Memory B cell (primary cell): ENCODE results near the gene TPCN1.

Experiments used
- ATAC-seq: fragments of 150-1000 bp; cut with Tn5 transposase; 2 replicates; pipeline ENCODE4 v1.10.0; 2021; ENCODE audit warnings: low read depth, mild to moderate bottlenecking, moderate library complexity
- DNase-seq, 2 donors: peaks; one replicate each; pipeline ENCODE4 v3.0.0; 2022; ENCODE audit warnings: low spot score in 2 of 2
- H3K27ac Mint-ChIP-seq: one replicate; pipeline ENCODE4 v1.8.0; 2022; ENCODE audit warnings: mild to moderate bottlenecking, moderate library complexity, mixed read lengths
- H3K27me3 Mint-ChIP-seq: one replicate; pipeline ENCODE4 v1.8.0; 2022; ENCODE audit warnings: mixed read lengths
- H3K36me3 Mint-ChIP-seq: one replicate; pipeline ENCODE4 v1.8.0; 2022; ENCODE audit warnings: mild to moderate bottlenecking, mixed read lengths
- H3K4me1 Mint-ChIP-seq: one replicate; pipeline ENCODE4 v1.8.0; 2022; ENCODE audit warnings: mixed read lengths
- H3K4me3 Mint-ChIP-seq: one replicate; pipeline ENCODE4 v1.8.0; 2022; ENCODE audit warnings: mild to moderate bottlenecking, moderate library complexity, mixed read lengths
- H3K9me3 Mint-ChIP-seq: one replicate; pipeline ENCODE4 v1.8.0; 2022; ENCODE audit warnings: mixed read lengths

Gene TPCN1

DNA sequence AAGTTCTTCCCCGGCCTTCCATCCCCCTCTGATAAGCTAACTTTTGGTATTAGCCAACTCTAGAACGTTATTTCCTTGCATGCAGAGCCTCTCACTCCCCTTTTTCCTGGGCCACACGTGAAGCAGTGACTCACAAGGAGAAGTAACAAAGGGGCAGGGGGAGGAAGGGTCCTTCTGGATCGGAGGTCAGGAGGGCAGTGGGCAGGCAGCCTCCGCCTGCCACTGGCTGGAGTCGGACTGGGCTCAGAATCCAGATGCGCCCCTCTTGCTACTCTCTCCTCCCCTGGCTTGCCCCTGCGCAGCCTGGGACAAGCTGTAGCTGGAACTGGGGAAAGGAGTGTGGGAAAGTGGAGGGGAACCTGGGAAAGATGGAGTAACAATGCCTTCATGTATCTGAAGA is 55.0 kb downstream of the TPCN1 start:
- Mint-ChIP-seq H3K9me3 (no peaks in the 10 kb centered on the region), H3K27me3 (no peaks in the 10 kb centered on the region), H3K27ac (no peak overlapping the region), H3K36me3 (peaks cover 13% of the 10 kb centered on the region), H3K4me3 (no peak overlapping the region), H3K4me1 (no peaks in the 10 kb centered on the region)
- ATAC-seq (no peak), DNase-seq (no peak)

DNA sequence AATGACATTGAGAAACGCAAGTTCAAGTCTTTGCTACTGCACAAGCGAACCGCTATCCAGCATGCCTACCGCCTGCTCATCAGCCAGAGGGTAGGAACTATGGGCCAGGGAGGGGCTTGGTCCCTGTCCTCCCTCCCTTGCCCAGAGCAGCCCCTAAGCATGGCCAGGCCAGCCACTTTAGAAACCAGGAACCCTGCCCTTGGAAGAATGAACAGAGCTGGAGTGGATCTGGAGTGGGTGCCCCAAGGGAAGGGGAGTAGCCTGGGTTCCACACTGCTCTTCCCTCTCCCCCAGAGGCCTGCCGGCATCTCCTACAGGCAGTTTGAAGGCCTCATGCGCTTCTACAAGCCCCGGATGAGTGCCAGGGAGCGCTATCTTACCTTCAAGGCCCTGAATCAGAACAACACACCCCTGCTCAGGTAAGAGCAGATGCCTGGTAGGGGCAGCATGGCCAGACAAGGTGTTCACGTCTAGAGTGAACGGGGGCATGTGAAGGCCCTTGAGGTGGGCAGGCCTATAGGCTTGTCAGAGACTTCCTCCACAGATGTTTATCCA is 55.8 kb downstream of the TPCN1 start:
- Mint-ChIP-seq H3K9me3 (no peaks in the 10 kb centered on the region), H3K4me1 (no peaks in the 10 kb centered on the region), H3K27me3 (no peaks in the 10 kb centered on the region), H3K4me3 (no peak overlapping the region), H3K36me3 (peaks cover 16% of the 10 kb centered on the region), H3K27ac (no peak overlapping the region)
- ATAC-seq (no peak), DNase-seq (no peak)

DNA sequence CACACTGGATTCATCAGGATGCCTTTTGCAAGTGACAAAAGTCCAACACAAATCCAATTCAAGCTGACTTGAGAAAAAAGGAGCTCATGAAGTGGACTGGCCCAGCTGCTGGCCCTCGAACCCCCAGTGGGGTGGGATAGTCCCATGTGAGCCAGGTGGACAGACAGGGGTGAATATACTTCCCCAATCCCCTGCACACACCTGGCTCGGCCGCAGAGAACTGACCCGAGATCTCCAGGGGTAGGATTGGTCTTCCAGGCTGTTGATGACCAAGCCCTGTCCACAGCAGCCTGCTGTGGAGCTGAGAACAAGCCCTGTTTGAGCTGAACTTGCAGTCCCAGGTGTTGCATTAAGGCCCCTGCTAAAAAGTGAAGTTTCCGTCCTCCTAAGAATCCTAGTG is 56.2 kb downstream of the TPCN1 start:
- Mint-ChIP-seq H3K27ac (no peak overlapping the region), H3K36me3 (peaks cover 16% of the 10 kb centered on the region), H3K9me3 (no peaks in the 10 kb centered on the region), H3K4me3 (no peak overlapping the region), H3K4me1 (no peaks in the 10 kb centered on the region), H3K27me3 (no peaks in the 10 kb centered on the region)
- ATAC-seq (no peak), DNase-seq (no peak)

DNA sequence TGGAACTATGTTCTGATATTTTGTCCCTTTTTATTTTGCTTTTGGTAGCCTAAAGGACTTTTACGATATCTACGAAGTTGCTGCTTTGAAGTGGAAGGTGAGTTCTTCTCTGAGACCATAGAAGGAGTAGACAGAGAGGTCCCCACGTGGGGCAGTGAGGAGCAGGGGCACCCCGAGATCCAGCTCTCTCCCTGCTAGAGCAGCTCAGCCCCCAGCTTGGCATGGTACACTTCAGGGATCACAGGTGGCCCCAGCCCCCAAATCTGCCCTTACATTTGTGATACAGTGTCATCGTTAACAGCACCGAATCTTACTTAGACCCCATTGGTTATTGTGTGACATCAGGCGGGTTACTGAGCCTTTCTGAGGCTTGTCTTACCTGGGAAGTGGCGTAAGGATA is 56.9 kb downstream of the TPCN1 start:
- H3K27ac Mint-ChIP-seq: peak overlapping the region; percentile 61
- DNase-seq: no peak
- no peak for ATAC-seq
- H3K4me3 Mint-ChIP-seq: no peak overlapping the region
- H3K36me3 Mint-ChIP-seq: peaks cover 16% of the 10 kb centered on the region
- H3K9me3 Mint-ChIP-seq: no peaks in the 10 kb centered on the region
- no peaks in the 10 kb centered on the region for H3K27me3 Mint-ChIP-seq
- no peaks in the 10 kb centered on the region for H3K4me1 Mint-ChIP-seq

DNA sequence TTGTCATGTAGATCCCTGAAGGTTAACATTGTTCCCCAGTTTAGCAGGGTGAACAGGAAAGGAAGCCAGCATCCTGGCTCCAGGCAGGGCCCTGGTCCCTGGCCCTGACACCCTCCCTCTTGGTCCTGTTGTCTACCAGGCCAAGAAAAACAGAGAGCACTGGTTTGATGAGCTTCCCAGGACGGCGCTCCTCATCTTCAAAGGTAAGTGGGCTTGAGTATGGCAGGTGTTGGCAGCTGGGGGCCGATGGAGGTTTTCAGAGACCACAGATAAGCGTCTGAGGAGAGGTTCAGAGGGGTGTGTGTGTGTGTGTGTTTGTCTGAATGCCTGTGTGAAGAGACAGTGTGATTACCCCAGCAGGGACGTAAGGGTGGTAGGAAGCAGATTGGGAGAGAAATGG is 57.4 kb downstream of the TPCN1 start:
- DNase-seq: no peak
- H3K27ac Mint-ChIP-seq: peak overlapping the region; percentile 61
- no peaks in the 10 kb centered on the region for H3K9me3 Mint-ChIP-seq
- no peak for ATAC-seq
- H3K4me1 Mint-ChIP-seq: no peaks in the 10 kb centered on the region
- no peaks in the 10 kb centered on the region for H3K27me3 Mint-ChIP-seq
- peaks cover 14% of the 10 kb centered on the region for H3K36me3 Mint-ChIP-seq
- H3K4me3 Mint-ChIP-seq: no peak overlapping the region

DNA sequence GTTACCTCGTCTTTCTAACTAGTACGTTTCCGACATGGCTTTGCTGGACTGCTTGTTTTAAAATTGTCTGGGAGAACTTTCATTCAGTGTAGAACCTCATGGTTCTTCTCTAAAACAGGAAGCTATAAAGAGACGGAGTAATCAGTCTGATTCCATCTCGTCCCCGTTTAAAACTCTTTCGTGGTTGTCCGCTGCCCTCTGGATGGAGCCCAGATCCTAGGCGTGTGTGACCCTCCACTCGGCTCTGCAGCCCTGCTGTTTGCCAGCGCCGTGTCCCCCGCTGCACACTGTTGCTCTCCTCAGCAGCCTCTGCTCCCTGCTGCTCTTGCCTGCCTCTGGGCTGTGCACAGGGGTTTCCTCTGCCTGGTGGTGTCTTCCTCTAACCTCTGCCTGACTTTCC is 63.5 kb downstream of the TPCN1 start:
- ATAC-seq (no peak), DNase-seq (no peak)
- H3K27me3 Mint-ChIP-seq: no peaks in the 10 kb centered on the region
- H3K4me3 Mint-ChIP-seq: no peak overlapping the region
- no peak overlapping the region for H3K27ac Mint-ChIP-seq
- H3K9me3 Mint-ChIP-seq: no peaks in the 10 kb centered on the region
- H3K4me1 Mint-ChIP-seq: no peaks in the 10 kb centered on the region
- peaks cover 18% of the 10 kb centered on the region for H3K36me3 Mint-ChIP-seq

DNA sequence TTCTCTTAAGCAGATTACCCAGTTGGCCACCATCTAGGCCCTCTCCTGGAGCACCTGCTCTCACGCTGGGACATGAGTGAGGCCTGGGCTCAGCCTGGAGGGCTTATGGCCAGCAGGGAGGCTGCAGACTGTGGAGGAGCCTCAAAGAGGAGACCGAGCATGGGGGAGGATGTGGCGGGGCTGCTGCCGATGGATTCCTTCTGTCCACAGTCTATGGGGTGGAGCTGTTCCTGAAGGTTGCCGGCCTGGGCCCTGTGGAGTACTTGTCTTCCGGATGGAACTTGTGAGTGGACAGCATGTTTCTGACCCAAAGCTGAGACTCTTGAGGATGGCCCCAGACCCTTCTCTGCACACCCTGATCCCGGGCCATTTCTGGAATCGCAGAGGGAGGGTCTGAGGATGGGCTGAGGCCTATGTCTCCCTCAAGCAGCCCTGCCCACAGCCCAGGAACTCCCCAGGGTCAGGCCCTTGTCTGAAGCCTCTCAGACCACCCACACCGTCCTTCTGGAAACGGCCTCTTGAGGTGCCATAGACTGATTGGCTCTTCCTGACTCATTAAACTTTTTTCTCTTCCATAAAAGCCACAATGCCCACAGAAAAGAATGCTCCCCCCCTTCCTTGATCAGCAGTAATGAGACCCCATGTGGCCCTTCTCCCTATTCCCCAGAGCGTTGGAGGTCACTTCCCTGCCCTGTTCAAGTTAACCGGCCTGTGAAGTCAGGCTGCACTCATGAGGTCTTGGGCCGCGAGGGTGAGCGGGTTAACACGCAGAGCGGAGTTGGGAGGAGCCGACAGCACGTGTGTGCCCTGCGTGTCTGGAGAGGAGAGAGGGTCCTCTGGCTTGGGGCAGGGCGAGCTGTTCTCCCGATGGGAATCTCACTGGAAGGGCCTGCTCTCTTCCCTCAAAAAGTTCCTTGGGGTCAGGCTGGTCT is 64.7 kb downstream of the TPCN1 start:
- DNase-seq (no peak), ATAC-seq (no peak)
- no peaks in the 10 kb centered on the region for H3K9me3 Mint-ChIP-seq
- H3K27me3 Mint-ChIP-seq: no peaks in the 10 kb centered on the region
- H3K4me3 Mint-ChIP-seq: no peak overlapping the region
- H3K36me3 Mint-ChIP-seq: peaks cover 18% of the 10 kb centered on the region
- H3K27ac Mint-ChIP-seq: no peak overlapping the region
- H3K4me1 Mint-ChIP-seq: no peaks in the 10 kb centered on the region

DNA sequence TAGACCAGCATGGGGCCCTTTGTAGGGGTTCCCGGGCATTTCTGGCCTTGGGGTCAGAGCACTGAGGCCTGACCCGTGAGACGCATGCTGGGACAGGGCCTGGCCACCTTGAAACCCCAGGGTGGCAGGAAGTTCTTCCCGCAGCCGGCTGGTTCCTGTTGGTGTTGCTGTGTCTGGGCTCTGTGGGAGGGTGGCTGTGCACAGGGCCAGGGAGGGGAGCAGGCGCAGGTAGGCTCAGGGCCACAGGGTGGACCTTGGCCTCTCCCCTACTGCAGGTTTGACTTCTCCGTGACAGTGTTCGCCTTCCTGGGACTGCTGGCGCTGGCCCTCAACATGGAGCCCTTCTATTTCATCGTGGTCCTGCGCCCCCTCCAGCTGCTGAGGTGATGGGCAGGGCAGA is 65.4 kb downstream of the TPCN1 start:
- no peak overlapping the region for H3K27ac Mint-ChIP-seq

DNA sequence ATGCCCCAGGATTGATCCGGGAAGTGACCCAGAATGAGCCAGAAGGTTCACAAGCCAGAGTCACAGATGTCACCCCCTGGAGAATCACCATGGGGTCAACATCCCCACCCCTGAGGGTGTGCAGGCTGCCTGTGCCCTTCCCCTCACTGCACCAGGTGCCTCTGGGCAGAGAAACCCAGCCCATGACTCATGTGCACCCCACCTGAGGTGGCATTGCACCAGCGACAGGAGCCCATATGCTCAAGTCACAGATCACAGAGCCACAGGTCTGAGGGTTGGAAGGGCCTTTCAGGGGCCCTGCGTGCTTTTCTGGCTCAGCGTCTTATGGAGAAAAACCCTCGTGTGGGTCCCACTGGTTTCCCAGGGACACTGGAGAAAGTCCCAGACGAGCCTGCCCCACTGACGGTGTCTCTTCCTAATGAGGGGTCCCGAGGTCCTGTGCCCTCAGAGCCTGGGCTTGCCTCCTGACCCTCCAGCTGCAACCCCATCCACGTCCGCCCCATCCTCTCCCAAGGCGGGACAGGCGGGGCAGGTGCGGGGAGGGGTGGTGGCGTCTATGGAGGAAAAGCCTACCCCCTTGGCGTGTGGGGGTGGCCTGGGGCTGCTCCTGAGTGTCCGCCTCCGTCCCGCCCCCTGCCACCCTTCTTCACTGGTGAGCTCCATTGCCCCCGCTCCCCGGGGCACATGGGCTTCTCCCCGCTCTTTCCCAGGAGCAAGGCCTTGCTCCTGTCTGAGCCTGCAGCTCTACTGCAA is 66.1 kb downstream of the TPCN1 start:
- Mint-ChIP-seq H3K36me3 (peaks cover 21% of the 10 kb centered on the region), H3K27me3 (no peaks in the 10 kb centered on the region), H3K9me3 (no peaks in the 10 kb centered on the region), H3K27ac (no peak overlapping the region), H3K4me1 (no peaks in the 10 kb centered on the region), H3K4me3 (no peak overlapping the region)
- ATAC-seq (no peak), DNase-seq (no peak)

More for the DNA sequence above, 65.4 kb downstream of the TPCN1 start:
- H3K4me3 Mint-ChIP-seq: no peak overlapping the region
- ATAC-seq (no peak), DNase-seq (no peak)
- no peaks in the 10 kb centered on the region for H3K4me1 Mint-ChIP-seq
- peaks cover 18% of the 10 kb centered on the region for H3K36me3 Mint-ChIP-seq
- H3K9me3 Mint-ChIP-seq: no peaks in the 10 kb centered on the region
- H3K27me3 Mint-ChIP-seq: no peaks in the 10 kb centered on the region

DNA sequence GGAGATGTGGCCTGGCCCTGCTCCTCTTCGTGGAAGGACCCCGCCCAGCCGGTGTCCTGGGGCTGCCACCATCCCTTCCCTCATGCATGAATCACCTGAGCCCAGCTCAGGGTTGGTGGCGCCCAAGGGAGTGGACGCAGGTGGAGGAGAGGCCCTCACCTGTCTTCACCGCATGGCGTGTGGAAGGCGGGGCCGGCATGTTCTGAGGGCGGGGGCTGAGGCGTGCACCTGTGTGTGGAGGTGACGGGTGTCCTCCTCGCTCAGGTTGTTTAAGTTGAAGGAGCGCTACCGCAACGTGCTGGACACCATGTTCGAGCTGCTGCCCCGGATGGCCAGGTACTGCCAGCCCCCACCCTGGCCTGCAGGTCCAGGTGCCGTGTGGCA is 66.6 kb downstream of the TPCN1 start:
- Mint-ChIP-seq H3K4me3 (no peak overlapping the region), H3K27me3 (no peaks in the 10 kb centered on the region), H3K4me1 (no peaks in the 10 kb centered on the region), H3K27ac (no peak overlapping the region), H3K36me3 (peaks cover 23% of the 10 kb centered on the region), H3K9me3 (no peaks in the 10 kb centered on the region)
- ATAC-seq (no peak), DNase-seq (no peak)

DNA sequence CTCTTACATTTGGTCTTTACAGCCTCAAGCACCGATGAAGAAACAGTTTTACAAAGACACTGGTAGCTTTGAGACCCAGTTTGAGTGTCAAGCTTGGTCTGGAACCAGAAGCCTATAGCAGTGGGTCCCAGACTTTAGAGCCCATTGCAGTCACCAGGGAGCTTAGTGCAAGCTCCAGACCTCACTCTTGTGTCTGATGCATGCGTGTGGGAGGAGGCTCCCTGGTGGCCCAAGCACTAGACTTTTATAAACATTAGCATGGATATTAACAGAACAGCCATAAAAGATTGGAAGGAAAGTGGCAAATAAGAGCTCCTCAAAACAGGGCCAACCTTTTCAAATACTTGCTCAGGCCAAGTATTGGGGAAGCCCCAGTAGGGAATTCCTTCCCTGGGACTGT is 68.1 kb downstream of the TPCN1 start:
- Mint-ChIP-seq H3K27me3 (no peaks in the 10 kb centered on the region), H3K9me3 (no peaks in the 10 kb centered on the region)

DNA sequence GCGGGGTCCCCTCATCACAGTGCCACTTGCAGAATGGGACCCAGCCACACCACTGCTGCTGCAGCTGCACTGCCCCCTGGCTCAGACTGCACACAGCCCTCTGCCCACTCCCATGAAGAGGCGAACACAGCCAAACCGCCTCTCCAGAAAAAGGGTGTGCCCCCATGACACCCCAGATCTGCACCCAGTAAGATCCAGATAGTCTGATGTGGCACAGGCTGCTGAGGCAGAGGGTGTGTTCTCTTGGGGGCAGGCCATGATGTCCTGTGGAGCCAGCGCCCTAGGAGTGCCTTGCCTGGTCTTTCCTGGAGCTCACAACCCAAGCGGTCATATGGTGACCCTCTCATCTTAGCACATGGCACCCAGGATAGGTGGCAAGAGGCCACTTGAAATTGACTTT is 69.2 kb downstream of the TPCN1 start:
- ATAC-seq (no peak), DNase-seq (no peak)
- H3K36me3 Mint-ChIP-seq: peaks cover 25% of the 10 kb centered on the region
- H3K4me3 Mint-ChIP-seq: no peak overlapping the region
- H3K27me3 Mint-ChIP-seq: no peaks in the 10 kb centered on the region
- H3K4me1 Mint-ChIP-seq: no peaks in the 10 kb centered on the region
- H3K9me3 Mint-ChIP-seq: no peaks in the 10 kb centered on the region
- no peak overlapping the region for H3K27ac Mint-ChIP-seq

More for the DNA sequence above, 68.1 kb downstream of the TPCN1 start:
- H3K4me3 Mint-ChIP-seq: no peak overlapping the region
- H3K36me3 Mint-ChIP-seq: peaks cover 30% of the 10 kb centered on the region
- H3K4me1 Mint-ChIP-seq: no peaks in the 10 kb centered on the region
- ATAC-seq (no peak), DNase-seq (no peak)
- H3K27ac Mint-ChIP-seq: no peak overlapping the region

DNA sequence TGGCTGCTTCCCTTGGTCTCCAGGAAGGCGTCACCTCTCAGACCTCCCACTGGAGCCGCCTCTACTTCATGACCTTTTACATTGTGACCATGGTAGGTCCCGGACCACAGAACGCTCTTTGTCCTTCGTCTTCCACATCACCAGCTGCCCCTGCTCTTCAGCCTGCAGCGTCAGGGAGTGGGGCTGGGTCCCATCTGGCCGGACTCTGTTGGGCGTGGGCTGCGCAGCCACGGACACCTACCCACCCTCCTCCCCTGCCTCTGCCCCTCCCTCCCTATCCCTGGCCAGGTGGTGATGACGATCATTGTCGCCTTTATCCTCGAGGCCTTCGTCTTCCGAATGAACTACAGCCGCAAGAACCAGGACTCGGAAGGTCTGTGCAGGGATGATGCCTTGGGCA is 70.3 kb downstream of the TPCN1 start:
- no peaks in the 10 kb centered on the region for H3K27me3 Mint-ChIP-seq
- no peak overlapping the region for H3K4me3 Mint-ChIP-seq
- H3K4me1 Mint-ChIP-seq: no peaks in the 10 kb centered on the region
- ATAC-seq (no peak), DNase-seq (no peak)
- no peak overlapping the region for H3K27ac Mint-ChIP-seq
- H3K9me3 Mint-ChIP-seq: no peaks in the 10 kb centered on the region
- H3K36me3 Mint-ChIP-seq: peaks cover 19% of the 10 kb centered on the region

DNA sequence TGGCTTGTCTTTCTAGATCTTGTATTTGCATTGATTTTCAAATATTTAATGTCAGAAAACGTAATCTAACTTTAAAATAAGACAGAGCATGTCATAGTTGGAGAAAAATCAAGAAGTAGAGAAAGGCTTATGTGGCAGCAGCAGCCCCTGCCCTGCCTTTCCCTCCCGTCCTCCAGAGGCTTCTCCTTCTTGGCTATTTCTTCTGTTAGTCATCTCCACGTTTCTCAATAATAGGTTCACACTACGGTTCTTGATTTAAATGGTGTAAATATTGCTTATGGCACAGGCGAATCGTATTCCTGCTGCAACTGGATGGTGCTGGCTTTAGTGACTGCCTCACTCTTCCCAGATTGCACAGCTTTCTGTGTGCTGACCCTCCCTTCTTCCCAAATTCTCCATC is 70.8 kb downstream of the TPCN1 start:
- DNase-seq (no peak), ATAC-seq (no peak)
- H3K27ac Mint-ChIP-seq: no peak overlapping the region
- no peaks in the 10 kb centered on the region for H3K27me3 Mint-ChIP-seq
- H3K4me3 Mint-ChIP-seq: no peak overlapping the region
- H3K36me3 Mint-ChIP-seq: peaks cover 19% of the 10 kb centered on the region
- no peaks in the 10 kb centered on the region for H3K9me3 Mint-ChIP-seq
- no peaks in the 10 kb centered on the region for H3K4me1 Mint-ChIP-seq
